Mucosa of rectum (tissue), 2 donors: ENCODE results near the gene PRKACA.

Experiments used
- H3K27ac ChIP-seq, 2 donors: one replicate each; pipeline ENCODE4 v1.7.0; 2013; ENCODE audit warnings: inconsistent platforms in 2 of 2, low read depth in 2 of 2, low read length in 2 of 2
- H3K27me3 ChIP-seq, 2 donors: one replicate each; pipeline ENCODE4 v1.7.0; 2013; ENCODE audit warnings: low read length in 2 of 2; ENCODE audit not compliant: control insufficient read depth in 2 of 2, insufficient read depth in 2 of 2
- H3K36me3 ChIP-seq, 2 donors: one replicate each; pipeline ENCODE4 v1.7.0; 2013; ENCODE audit warnings: low read length in 2 of 2; ENCODE audit not compliant: control insufficient read depth in 2 of 2, insufficient read depth in 2 of 2
- H3K4me1 ChIP-seq, 2 donors: one replicate each; pipeline ENCODE4 v1.7.0; 2013; ENCODE audit warnings: low read length in 2 of 2, mild to moderate bottlenecking in 1 of 2; ENCODE audit not compliant: control insufficient read depth in 2 of 2, insufficient read depth in 2 of 2
- H3K4me3 ChIP-seq, 2 donors: one replicate each; pipeline ENCODE4 v1.7.0; 2013; ENCODE audit warnings: low read length in 2 of 2
- H3K9ac ChIP-seq, 2 donors: one replicate each; pipeline ENCODE4 v1.7.0; 2013; ENCODE audit warnings: low read length in 2 of 2, low read depth in 1 of 2, mild to moderate bottlenecking in 1 of 2
- H3K9me3 ChIP-seq, 2 donors: one replicate each; pipeline ENCODE4 v1.7.0; 2013; ENCODE audit warnings: low read length in 2 of 2; ENCODE audit not compliant: control insufficient read depth in 2 of 2
- donor health status: healthy.
- donor health status: Normal muscosa, but diverticular disease.

The PRKACA gene

GRCh38 chr19:14072535-14073260, 44.9 kb downstream of the PRKACA start, which contains the start of gene MISP3:
Gene MISP3, plus strand, starts transcription at chr19:14072786. Its CDS starts 524 bp downstream, at chr19:14073310.
- Histone ChIP-seq H3K27ac (peak within 1 kb of the TSS; percentile 95 to 98), H3K9ac (peak within 1 kb of the TSS; percentile 89 to 94), H3K9me3 (no peaks in the 10 kb centered on the region), H3K4me3 (peak within 1 kb of the TSS; percentile 90 to 91), H3K27me3 (no peaks in the 10 kb centered on the region), H3K4me1 (peaks cover 19 to 35% of the 10 kb centered on the region in 2 donors), H3K36me3 (peaks cover 0 to 2% of the 10 kb centered on the region in 2 donors)

DNA sequence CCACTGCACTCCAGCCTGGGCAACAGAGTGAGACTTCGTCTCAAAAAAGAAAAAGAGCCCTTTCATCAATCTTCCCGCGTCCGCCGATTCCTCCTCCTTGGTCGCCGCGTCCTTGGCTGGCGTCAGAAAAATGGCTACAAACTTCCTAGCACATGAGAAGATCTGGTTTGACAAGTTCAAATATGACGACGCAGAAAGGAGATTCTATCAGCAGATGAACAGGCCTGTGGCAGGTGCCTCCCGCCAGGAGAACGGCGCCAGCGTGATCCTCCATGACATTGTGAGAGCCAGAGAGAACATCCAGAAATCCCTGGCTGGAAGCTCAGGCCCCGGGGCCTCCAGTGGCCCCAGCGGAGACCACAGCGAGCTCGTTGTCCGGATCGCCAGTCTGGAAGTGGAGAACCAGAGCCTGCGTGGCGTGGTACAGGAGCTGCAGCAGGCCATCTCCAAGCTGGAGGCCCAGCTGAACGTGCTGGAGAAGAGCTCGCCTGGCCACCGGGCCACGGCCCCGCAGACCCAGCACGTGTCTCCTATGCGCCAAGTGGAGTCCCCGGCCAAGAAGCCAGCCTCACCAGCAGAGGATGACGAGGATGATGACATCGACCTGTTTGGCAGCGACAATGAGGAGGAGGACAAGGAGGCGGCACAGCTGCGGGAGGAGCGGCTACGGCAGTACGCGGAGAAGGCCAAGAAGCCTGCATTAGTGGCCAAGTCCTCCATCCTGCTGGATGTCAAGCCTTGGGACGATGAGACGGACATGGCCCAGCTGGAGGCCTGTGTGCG, 47.1 kb downstream of the PRKACA start:
- no peak overlapping the region for H3K9ac ChIP-seq
- H3K9me3 ChIP-seq, result no peaks in the 10 kb centered on the region
- H3K4me1 ChIP-seq, result peaks cover 17 to 28% of the 10 kb centered on the region in 2 donors
- no peak overlapping the region for H3K4me3 ChIP-seq
- H3K27me3 ChIP-seq, result no peaks in the 10 kb centered on the region
- no peak overlapping the region for H3K27ac ChIP-seq
- peaks cover 0 to 2% of the 10 kb centered on the region in 2 donors for H3K36me3 ChIP-seq

- H3K27ac ChIP-seq, result no peak overlapping the region
- no peak overlapping the region for H3K4me3 ChIP-seq
- H3K27me3 ChIP-seq, result no peaks in the 10 kb centered on the region
- no peak overlapping the region for H3K9ac ChIP-seq
- peaks cover 0 to 2% of the 10 kb centered on the region in 2 donors for H3K36me3 ChIP-seq
- H3K9me3 ChIP-seq, result no peaks in the 10 kb centered on the region
- H3K4me1 ChIP-seq, result peaks cover 0 to 3% of the 10 kb centered on the region in 2 donors
These were observed 51.4 kb downstream of the PRKACA start for GRCh38 chr19:14066134-14066533.

GRCh38 chr19:14063105-14063504, 54.5 kb downstream of the PRKACA start:
- no peak overlapping the region for H3K27ac ChIP-seq
- peaks cover under 1 to 3% of the 10 kb centered on the region in 2 donors for H3K4me1 ChIP-seq
- H3K9me3 ChIP-seq, result no peaks in the 10 kb centered on the region
- no peak overlapping the region for H3K4me3 ChIP-seq
- H3K27me3 ChIP-seq, result peaks cover 3 to 4% of the 10 kb centered on the region in 2 donors
- no peak overlapping the region for H3K9ac ChIP-seq
- no peaks in the 10 kb centered on the region for H3K36me3 ChIP-seq

- H3K36me3 ChIP-seq, result no peaks in the 10 kb centered on the region
- no peak overlapping the region for H3K27ac ChIP-seq
These were observed 55.1 kb downstream of the PRKACA start for GRCh38 chr19:14062558-14062855.

DNA sequence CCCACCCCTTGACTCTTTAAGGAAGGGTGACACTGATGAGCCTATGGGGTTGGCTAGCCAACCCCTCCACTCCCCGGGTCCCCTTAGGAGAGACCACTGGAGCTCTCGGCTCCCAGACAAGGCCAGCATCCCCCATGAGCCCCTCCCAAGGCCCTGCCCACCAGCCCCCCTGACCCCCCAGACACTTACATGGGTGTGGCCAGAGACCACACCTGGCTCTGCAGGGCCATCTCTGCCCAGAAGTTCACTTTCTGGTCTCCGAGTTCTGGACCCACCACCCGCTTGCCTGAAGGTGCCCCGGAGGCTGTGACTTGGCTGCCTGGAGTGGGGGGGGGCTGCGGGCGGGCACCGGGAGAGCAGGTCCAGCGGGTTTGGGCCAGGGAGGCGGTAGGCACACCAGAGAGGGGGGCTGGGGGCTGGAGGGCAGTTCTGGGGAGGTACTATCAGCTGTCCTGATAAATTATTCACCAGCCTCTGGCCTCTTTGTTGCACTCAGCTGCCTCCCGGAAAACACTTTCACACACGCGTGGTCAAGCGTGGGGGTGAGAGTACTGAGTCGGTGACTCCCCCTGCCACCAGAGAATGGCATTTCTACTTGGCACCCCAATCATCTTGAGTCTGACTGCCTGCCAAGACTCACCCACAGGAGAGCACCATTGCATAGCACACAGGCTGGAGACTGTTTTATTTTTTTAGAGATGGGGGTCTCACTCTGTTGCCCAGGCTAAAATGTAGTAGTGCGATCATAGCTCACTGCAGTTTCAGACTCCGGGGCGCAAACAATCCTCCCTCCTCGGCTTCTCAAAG, 55.6 kb downstream of the PRKACA start, which contains the start of gene PALM3:
Gene PALM3 (minus strand): TSS at position 326 of the 807 bp plus-strand sequence. CDS start 96 bp downstream, at position 230.
- Histone ChIP-seq H3K27ac (no peak within 1 kb of the TSS), H3K4me1 (peaks cover 3 to 4% of the 10 kb centered on the region in 2 donors), H3K27me3 (peaks cover 3 to 4% of the 10 kb centered on the region in 2 donors), H3K36me3 (no peaks in the 10 kb centered on the region), H3K4me3 (no peak within 1 kb of the TSS), H3K9me3 (no peaks in the 10 kb centered on the region), H3K9ac (no peak within 1 kb of the TSS)

More at GRCh38 chr19:14062558-14062855, 55.1 kb downstream of the PRKACA start:
- peaks cover 3 to 4% of the 10 kb centered on the region in 2 donors for H3K4me1 ChIP-seq
- H3K4me3 ChIP-seq, result no peak overlapping the region
- H3K27me3 ChIP-seq, result peaks cover 3 to 4% of the 10 kb centered on the region in 2 donors
- H3K9ac ChIP-seq, result no peak overlapping the region
- H3K9me3 ChIP-seq, result no peaks in the 10 kb centered on the region

GRCh38 chr19:14061081-14061749, 56.3 kb downstream of the PRKACA start:
- Histone ChIP-seq H3K4me3 (no peak overlapping the region), H3K9me3 (no peaks in the 10 kb centered on the region), H3K4me1 (peaks cover 3 to 4% of the 10 kb centered on the region in 2 donors), H3K36me3 (no peaks in the 10 kb centered on the region), H3K27me3 (peaks cover 3 to 4% of the 10 kb centered on the region in 2 donors), H3K9ac (no peak overlapping the region), H3K27ac (no peak overlapping the region)

DNA sequence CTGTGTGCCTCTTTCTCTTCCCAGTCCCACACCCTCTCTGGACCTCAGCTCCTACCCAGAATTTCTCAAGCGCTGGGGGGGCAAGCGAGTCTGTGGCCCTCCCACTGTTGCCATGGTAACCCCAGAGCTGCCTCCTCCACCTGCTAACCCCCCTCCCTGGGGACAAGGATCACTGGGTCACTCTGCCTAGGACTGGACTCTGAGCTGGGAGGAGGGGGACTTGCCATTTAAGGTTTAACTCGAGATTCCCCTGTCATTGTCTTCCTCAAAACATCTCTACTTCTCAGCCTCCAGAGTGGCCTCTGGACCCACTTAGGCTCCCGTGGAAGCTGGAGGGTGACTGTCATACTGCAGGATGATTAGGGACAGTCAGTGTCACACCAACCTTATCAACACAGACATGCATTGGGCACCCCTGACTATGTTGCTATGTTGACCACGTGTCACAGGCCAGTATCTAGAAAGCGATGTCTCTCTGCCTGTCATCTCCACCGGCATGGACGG, 57.9 kb downstream of the PRKACA start:
- Histone ChIP-seq H3K4me1 (peaks cover 3 to 4% of the 10 kb centered on the region in 2 donors), H3K4me3 (no peak overlapping the region), H3K36me3 (no peaks in the 10 kb centered on the region), H3K27ac (no peak overlapping the region), H3K9ac (no peak overlapping the region), H3K27me3 (peaks cover 3 to 4% of the 10 kb centered on the region in 2 donors), H3K9me3 (no peaks in the 10 kb centered on the region)

GRCh38 chr19:14059093-14059480, 58.5 kb downstream of the PRKACA start:
- no peak overlapping the region for H3K27ac ChIP-seq
- no peaks in the 10 kb centered on the region for H3K36me3 ChIP-seq
- H3K4me1 ChIP-seq, result peaks cover 3 to 4% of the 10 kb centered on the region in 2 donors
- peaks cover 3 to 4% of the 10 kb centered on the region in 2 donors for H3K27me3 ChIP-seq
- no peaks in the 10 kb centered on the region for H3K9me3 ChIP-seq
- H3K4me3 ChIP-seq, result no peak overlapping the region
- H3K9ac ChIP-seq, result no peak overlapping the region
